HepG2 (cell line): Measurements from ENCODE around the gene TBC1D1. TPM values are rescaled to one million over a fixed set of nuclear protein-coding genes. Genes with fewer than 3 reads are reported as not detected.

Experiments used
- ATF4 ChIP-seq, 2 experiments: fragments of 450-650 bp in 1 of 2; sonication (generic) in 1 of 2; formaldehyde crosslinking; IDR thresholded peaks; 2 replicates each; pipeline versions ENCODE4 v1.5.0 to v1.8.0; 2020 to 2022; ENCODE audit warnings: mild to moderate bottlenecking in 1 of 2, missing genetic modification reagents in 1 of 2
- ELF4 ChIP-seq: sonication (generic); formaldehyde crosslinking; IDR thresholded peaks from 2 replicates; pipeline ENCODE4 v1.5.0; 2020; ENCODE audit warnings: missing genetic modification reagents, mild to moderate bottlenecking, moderate library complexity, borderline replicate concordance
- EP300 ChIP-seq, 3 experiments: sonication (generic) in 1 of 3; formaldehyde crosslinking in 1 of 3; IDR thresholded peaks; 2 replicates each; pipeline versions ENCODE4 v1.5.1 to v1.6.1; 2011 to 2020; ENCODE audit warnings: low read depth in 2 of 3, low read length in 2 of 3, borderline replicate concordance in 1 of 3, improper control_type of control experiment in 1 of 3, mild to moderate bottlenecking in 1 of 3, missing genetic modification reagents in 1 of 3, moderate library complexity in 1 of 3
- GMEB2 ChIP-seq: IDR thresholded peaks from 2 replicates; pipeline ENCODE4 v1.6.1; 2016; ENCODE audit warnings: missing biosample characterization, missing genetic modification reagents, low read depth
- KDM3A ChIP-seq: IDR thresholded peaks from 2 replicates; pipeline ENCODE4 v1.6.1; 2018; ENCODE audit warnings: low read depth, missing compliant biosample characterization
- MBNL3 ChIP-seq: fragments of 250-450 bp; sonication (Bioruptor Pico); conservative IDR thresholded peaks from 2 replicates; pipeline ENCODE4 v1.8.0; 2022; ENCODE audit warnings: mild to moderate bottlenecking, inconsistent platforms
- RFX5 ChIP-seq: IDR thresholded peaks from 2 replicates; pipeline ENCODE4 v1.6.1; 2011; ENCODE audit warnings: low read depth, low read length, improper control_type of control experiment
- SOX13 ChIP-seq, 3 experiments: fragments of 450-650 bp in 1 of 3; sonication (generic) in 1 of 3; formaldehyde crosslinking in 1 of 3; IDR thresholded peaks in 2 of 3; conservative IDR thresholded peaks in 1 of 3; 2 replicates each; pipeline versions ENCODE4 v1.5.0 to v1.6.1; 2016 to 2020; ENCODE audit warnings: antibody characterized with exemption in 1 of 3, mild to moderate bottlenecking in 1 of 3, missing compliant biosample characterization in 1 of 3, missing genetic modification reagents in 1 of 3, moderate library complexity in 1 of 3
- SSRP1 ChIP-seq: IDR thresholded peaks from 2 replicates; pipeline ENCODE4 v1.6.1; 2016; ENCODE audit warnings: control low read depth
- ZKSCAN8 ChIP-seq: IDR thresholded peaks from 2 replicates; pipeline ENCODE4 v1.6.1; 2016; ENCODE audit warnings: borderline replicate concordance, missing genetic modification reagents, missing compliant biosample characterization
- ZNF18 ChIP-seq: sonication (generic); formaldehyde crosslinking; IDR thresholded peaks from 2 replicates; pipeline ENCODE4 v1.8.0; 2022; ENCODE audit warnings: mild to moderate bottlenecking, missing genetic modification reagents; ENCODE audit not compliant: insufficient replicate concordance
- ZNF552 ChIP-seq: sonication (generic); formaldehyde crosslinking; IDR thresholded peaks from 2 replicates; pipeline ENCODE4 v1.9.0; 2022; ENCODE audit warnings: missing genetic modification reagents, mild to moderate bottlenecking, borderline replicate concordance
- ZNF704 ChIP-seq: sonication (generic); formaldehyde crosslinking; IDR thresholded peaks from 2 replicates; pipeline ENCODE4 v1.8.1; 2023; ENCODE audit warnings: mild to moderate bottlenecking, inconsistent platforms, moderate library complexity, missing genetic modification reagents, borderline replicate concordance
- ZNF788 ChIP-seq: sonication (generic); formaldehyde crosslinking; IDR thresholded peaks from 2 replicates; pipeline ENCODE4 v1.5.0; 2020; ENCODE audit warnings: mild to moderate bottlenecking, missing genetic modification reagents, borderline replicate concordance
- ZSCAN31 ChIP-seq: sonication (generic); formaldehyde crosslinking; IDR thresholded peaks from 2 replicates; pipeline ENCODE4 v1.5.0; 2020; ENCODE audit warnings: low read depth, mild to moderate bottlenecking, missing genetic modification reagents
- polyA plus RNA-seq, 8 experiments: library from polyadenylated mRNA; depleted of rRNA in 3 of 8; stranded (reverse) in 7 of 8; unstranded in 1 of 8; fragments of >200 nt; fragmentation: Illumina TruSeq in 4 of 8; extraction: Trizol in 4 of 8; gene quantifications; 2 replicates each; pipeline versions ENCODE4 v1.2.1 to v1.2.3, GENCODE V29; 2011 to 2016; ENCODE audit warnings: low read depth in 4 of 8, missing spikeins in 1 of 8, mixed read lengths in 1 of 8; ENCODE audit not compliant: insufficient read depth in 1 of 8
- total RNA-seq, 5 experiments: library from RNA; depleted of rRNA; stranded (reverse); fragments of >200 nt; fragmentation: Illumina TruSeq; extraction: Trizol; gene quantifications; 2 replicates each; pipeline ENCODE4 v1.2.3, GENCODE V29; 2016; ENCODE audit warnings: low read depth in 1 of 5

Gene TBC1D1
- total and polyA plus RNA-seq, 2 of the 13 experiments (the other 11 are each of a cell fraction or from before 2014, with no cell fraction given): 37.3 to 62.8 TPM

- TF ChIP-seq MBNL3 (CRISPR knock-in tag): no peak
- TF ChIP-seq ZNF552 (CRISPR knock-in tag): no peak
- no peak for TF ChIP-seq ZNF704
- TF ChIP-seq ELF4 (CRISPR knock-in tag): no peak
- TF ChIP-seq SOX13 (IDR thresholded peaks at IDR 0.05): no peak
- peak in 1 of 2 experiments; percentile 16; a peak in 1 of 4 replicates for TF ChIP-seq SOX13 (CRISPR knock-in tag; conservative IDR thresholded peaks at IDR 0.05 in 1 of 2, IDR thresholded peaks at IDR 0.05 in 1 of 2)
- TF ChIP-seq ZNF788: no peak
- TF ChIP-seq ZNF18 (CRISPR knock-in tag): no peak
- TF ChIP-seq SSRP1: no peak
- no peak for TF ChIP-seq ZKSCAN8 (CRISPR knock-in tag)
- no peak for TF ChIP-seq KDM3A (CRISPR knock-in tag)
- peak in 1 of 2 experiments; percentile 43; a peak in 1 of 4 replicates for TF ChIP-seq EP300 (IDR thresholded peaks at IDR 0.05; ENCODE audit: low read depth in 2 of 2, low read length in 2 of 2)
- no peak for TF ChIP-seq EP300 (CRISPR knock-in tag; IDR thresholded peaks at IDR 0.05; ENCODE audit: borderline replicate concordance)
- no peak for TF ChIP-seq ZSCAN31 (CRISPR knock-in tag)
- TF ChIP-seq RFX5: no peak
- no peak for TF ChIP-seq GMEB2 (CRISPR knock-in tag)
- no peak for TF ChIP-seq ATF4 (CRISPR knock-in tag; IDR thresholded peaks at IDR 0.05)
These were observed 76.9 kb downstream of the TBC1D1 start (continued) for GRCh38 chr4:37967736-37968135.
